Stimulated activated naive CD8-positive, alpha-beta T cell treated with anti-CD3 and anti-CD28 coated beads, Interleukin-15, amount 100 ng/mL, for 72 hours (primary cell): ENCODE data around the gene SPAG8.

Source experiments
- ATAC-seq: fragments of 150-1000 bp; cut with Tn5 transposase; 2 replicates; pipeline ENCODE4 v1.10.0; 2021; ENCODE audit warnings: mild to moderate bottlenecking, moderate library complexity
- DNase-seq, 2 donors: peaks; one replicate each; pipeline ENCODE4 v3.0.0; 2021 to 2022
- H3K27ac Mint-ChIP-seq, 2 donors: one replicate each; pipeline ENCODE4 v1.8.0; 2022; ENCODE audit warnings: mild to moderate bottlenecking in 2 of 2, mixed read lengths in 2 of 2, moderate library complexity in 2 of 2
- H3K27me3 Mint-ChIP-seq: one replicate; pipeline ENCODE4 v1.8.0; 2022; ENCODE audit warnings: mixed read lengths
- H3K4me1 Mint-ChIP-seq: one replicate; pipeline ENCODE4 v1.8.0; 2022; ENCODE audit warnings: mild to moderate bottlenecking, mixed read lengths
- H3K4me3 Mint-ChIP-seq, 2 donors: one replicate each; pipeline ENCODE4 v1.8.0; 2022; ENCODE audit warnings: mild to moderate bottlenecking in 2 of 2, mixed read lengths in 2 of 2, moderate library complexity in 1 of 2
- H3K9me3 Mint-ChIP-seq, 2 donors: one replicate each; pipeline ENCODE4 v1.8.0; 2022; ENCODE audit warnings: mixed read lengths in 2 of 2

SPAG8 gene

DNA sequence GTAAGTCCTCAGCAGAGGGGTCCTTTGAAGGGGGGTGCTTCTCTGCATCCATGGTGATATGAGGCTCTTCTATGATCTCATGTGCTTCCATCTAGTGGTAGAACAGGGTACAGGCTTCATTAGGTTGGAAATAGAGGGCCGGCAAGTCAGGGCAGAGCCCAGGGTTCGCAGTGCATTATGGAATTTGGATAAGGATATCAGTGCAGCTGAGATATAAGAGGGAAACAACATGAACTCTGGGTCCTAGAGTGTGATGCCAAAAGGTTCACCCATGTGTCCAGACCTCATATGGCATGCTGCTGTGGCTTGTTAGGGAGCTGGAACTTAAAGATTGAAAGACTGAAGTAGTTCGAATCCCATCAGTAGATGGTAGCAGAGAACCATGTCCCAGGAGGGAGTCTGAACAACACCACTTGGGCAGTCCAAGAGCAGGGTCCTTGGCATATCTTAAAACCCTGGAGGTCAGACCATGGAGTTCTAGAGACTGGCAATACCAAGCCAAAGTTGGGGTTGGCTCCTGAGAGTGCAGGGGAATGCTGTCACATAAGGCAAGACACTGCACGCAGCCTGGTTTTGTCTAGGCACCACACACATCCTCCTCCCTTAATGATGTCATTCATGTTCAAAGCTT lies 14.1 kb upstream of the SPAG8 start:
- Mint-ChIP-seq H3K27ac (peak overlapping the region in 1 of 2 donors; percentile 49), H3K9me3 (no peaks in the 10 kb centered on the region), H3K27me3 (peaks cover 12% of the 10 kb centered on the region), H3K4me3 (peak overlapping the region; percentile 5 to 36), H3K4me1 (peaks cover 43% of the 10 kb centered on the region)
- DNase-seq (peak; percentile 36 to 43), ATAC-seq (peak; percentile 63)

DNA sequence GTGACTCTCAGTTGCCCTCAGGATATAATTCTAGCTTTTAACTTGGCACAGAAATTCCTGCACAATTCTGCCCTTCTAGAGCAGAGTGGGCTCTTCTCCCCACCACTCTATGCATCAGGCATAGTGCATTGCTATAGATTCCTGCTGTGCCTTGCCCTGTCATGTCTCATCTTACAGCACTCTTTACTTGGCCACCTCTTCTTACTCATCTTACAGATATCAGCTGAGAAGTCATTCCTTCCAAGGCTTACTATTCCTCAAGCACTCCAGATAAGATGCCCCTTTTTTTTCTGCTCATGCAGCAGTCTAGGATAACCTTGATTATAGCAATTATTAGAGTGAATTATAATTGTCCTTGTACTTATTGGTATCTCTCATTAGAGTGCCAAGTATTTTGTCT lies 10.9 kb upstream of the SPAG8 start:
- Mint-ChIP-seq H3K9me3 (no peaks in the 10 kb centered on the region), H3K27me3 (peaks cover 12% of the 10 kb centered on the region), H3K4me1 (peaks cover 16% of the 10 kb centered on the region), H3K27ac (no peak overlapping the region), H3K4me3 (no peak overlapping the region)
- DNase-seq (no peak), ATAC-seq (no peak)

- no peak overlapping the region for H3K27ac Mint-ChIP-seq
- peaks cover 5% of the 10 kb centered on the region for H3K4me1 Mint-ChIP-seq
- no peak overlapping the region for H3K4me3 Mint-ChIP-seq
- no peaks in the 10 kb centered on the region for H3K27me3 Mint-ChIP-seq
- DNase-seq: no peak
- no peak for ATAC-seq
- no peaks in the 10 kb centered on the region for H3K9me3 Mint-ChIP-seq
Measured at GRCh38 chr9:35820076-35820475, 8.0 kb upstream of the SPAG8 start.

GRCh38 chr9:35818341-35818740 lies 6.3 kb upstream of the SPAG8 start:
- peaks cover 15% of the 10 kb centered on the region for H3K4me1 Mint-ChIP-seq
- ATAC-seq (no peak), DNase-seq (no peak)
- no peak overlapping the region for H3K27ac Mint-ChIP-seq
- H3K27me3 Mint-ChIP-seq: no peaks in the 10 kb centered on the region
- no peak overlapping the region for H3K4me3 Mint-ChIP-seq
- H3K9me3 Mint-ChIP-seq: no peaks in the 10 kb centered on the region

DNA sequence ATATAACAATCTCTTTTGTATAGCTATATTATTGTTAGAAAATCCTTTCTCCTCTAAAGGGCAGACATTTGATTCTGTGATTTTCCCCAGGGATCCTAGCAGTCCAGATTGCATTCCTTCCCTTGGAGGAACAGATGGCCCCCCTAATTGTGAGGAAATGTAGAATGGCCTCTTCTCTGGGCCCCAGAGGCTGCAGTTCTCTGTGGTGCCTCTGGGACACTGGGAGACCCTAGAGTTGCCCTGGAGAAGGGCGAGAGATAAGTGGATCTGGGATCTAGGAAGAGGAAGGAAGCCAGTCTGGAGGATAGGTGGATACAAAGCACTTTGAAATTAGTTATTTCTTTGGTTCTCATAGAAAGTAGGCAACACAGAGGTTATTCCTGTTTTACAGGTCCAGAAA lies 4.6 kb upstream of the SPAG8 start:
- peaks cover 32% of the 10 kb centered on the region for H3K4me1 Mint-ChIP-seq
- no peak for DNase-seq
- H3K27ac Mint-ChIP-seq: no peak overlapping the region
- H3K27me3 Mint-ChIP-seq: no peaks in the 10 kb centered on the region
- no peaks in the 10 kb centered on the region for H3K9me3 Mint-ChIP-seq
- H3K4me3 Mint-ChIP-seq: no peak overlapping the region
- no peak for ATAC-seq

DNA sequence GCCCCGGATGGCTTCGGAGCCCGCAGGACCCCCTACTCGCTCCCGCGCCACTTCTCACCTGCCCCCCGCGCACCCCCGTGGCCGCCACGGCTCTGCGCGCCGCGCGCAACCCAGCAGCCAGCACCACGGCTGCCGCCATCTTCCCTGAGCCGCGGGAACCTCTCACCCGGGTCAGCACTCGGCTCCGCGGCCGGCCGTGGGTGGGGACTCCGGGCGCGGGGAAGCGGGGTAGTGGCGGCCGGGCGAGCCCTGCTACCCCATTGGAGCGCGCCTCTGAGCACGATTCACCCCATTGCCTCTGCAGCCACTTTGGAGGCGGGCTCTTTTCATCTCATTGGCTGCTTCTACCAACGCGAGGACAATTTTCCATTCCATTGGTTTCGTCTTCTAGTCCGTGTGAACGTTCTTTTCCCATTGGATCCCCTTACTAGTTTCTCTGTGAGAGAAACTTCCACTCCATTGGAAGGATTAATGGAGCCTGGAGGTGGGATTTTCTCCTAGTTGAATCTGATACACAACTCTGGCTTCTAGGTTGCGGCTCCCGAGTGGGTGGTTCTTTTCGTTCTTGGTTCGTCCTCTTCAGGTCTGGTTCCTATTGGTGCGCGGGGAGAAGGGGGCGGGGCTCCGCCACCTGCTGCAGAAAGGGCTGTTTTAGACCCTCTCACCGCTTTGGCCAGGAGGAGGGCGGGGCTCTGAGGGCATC lies 2.9 kb upstream of the SPAG8 start, which contains the start of gene HINT2:
HINT2 (minus strand) TSS at position 202 of the 703 bp plus-strand sequence; CDS start at position 139, 63 bp downstream.
- peak within 1 kb of the TSS; percentile 83 to 94 for H3K4me3 Mint-ChIP-seq
- H3K27me3 Mint-ChIP-seq: no peaks in the 10 kb centered on the region
- H3K9me3 Mint-ChIP-seq: no peaks in the 10 kb centered on the region
- ATAC-seq: peak; percentile 86
- peak within 1 kb of the TSS; percentile 96 to 98 for H3K27ac Mint-ChIP-seq
- peaks cover 45% of the 10 kb centered on the region for H3K4me1 Mint-ChIP-seq
- peak; percentile 96 to 98 for DNase-seq

- ATAC-seq (peak; percentile 23), DNase-seq (peak in 1 of 2 donors; percentile 61)
- no peaks in the 10 kb centered on the region for H3K9me3 Mint-ChIP-seq
- peak overlapping the region; percentile 83 to 94 for H3K4me3 Mint-ChIP-seq
- peak overlapping the region; percentile 96 to 98 for H3K27ac Mint-ChIP-seq
- H3K27me3 Mint-ChIP-seq: no peaks in the 10 kb centered on the region
- H3K4me1 Mint-ChIP-seq: peaks cover 45% of the 10 kb centered on the region
Measured at GRCh38 chr9:35814106-35814840, 2.2 kb upstream of the SPAG8 start.

GRCh38 chr9:35813434-35814105 lies 1.5 kb upstream of the SPAG8 start:
- ATAC-seq: no peak
- Mint-ChIP-seq H3K27ac (no peak overlapping the region), H3K27me3 (no peaks in the 10 kb centered on the region), H3K9me3 (no peaks in the 10 kb centered on the region), H3K4me3 (peak overlapping the region; percentile 83 to 94), H3K4me1 (peaks cover 45% of the 10 kb centered on the region)
- DNase-seq: no peak

DNA sequence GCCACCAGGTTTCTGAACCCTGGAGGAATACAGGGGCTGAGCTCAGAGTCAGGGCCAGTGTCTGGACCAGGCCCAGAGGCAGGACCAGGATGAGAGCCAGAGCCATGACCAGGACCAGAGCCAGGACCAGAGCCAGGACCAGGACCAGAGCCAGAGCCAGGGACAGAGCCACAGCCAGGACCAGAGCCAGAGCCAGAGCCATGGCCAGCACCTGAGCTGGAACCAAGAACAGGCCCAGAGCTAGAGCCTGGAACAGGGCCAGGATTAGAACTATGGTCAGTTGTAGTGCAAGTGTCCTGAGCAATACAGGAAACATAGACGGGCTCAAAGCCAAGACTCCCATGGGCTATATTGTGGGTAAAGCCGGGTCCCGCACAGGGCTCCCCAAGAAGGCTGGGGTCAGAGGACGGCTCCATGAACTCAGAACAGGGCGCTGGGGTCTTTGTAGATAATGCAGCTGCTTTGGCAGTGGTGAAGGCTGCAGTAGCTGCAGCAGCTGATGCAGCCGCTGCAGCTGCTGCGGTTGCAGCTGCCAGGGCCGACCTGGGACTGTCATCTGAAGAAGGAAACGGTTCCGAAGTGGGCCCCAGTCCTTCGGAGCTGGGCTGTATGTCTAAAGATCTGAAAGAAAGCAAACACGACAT lies 559 bp downstream of the SPAG8 start:
- Mint-ChIP-seq H3K27ac (peak overlapping the region; percentile 74 to 95), H3K27me3 (no peaks in the 10 kb centered on the region), H3K4me3 (peak overlapping the region; percentile 86 to 87), H3K9me3 (no peaks in the 10 kb centered on the region), H3K4me1 (peaks cover 49% of the 10 kb centered on the region)
- no peak for ATAC-seq
- DNase-seq: no peak

GRCh38 chr9:35810122-35810521 lies 1.9 kb downstream of the SPAG8 start:
- Mint-ChIP-seq H3K4me3 (no peak overlapping the region), H3K27ac (no peak overlapping the region), H3K27me3 (no peaks in the 10 kb centered on the region), H3K4me1 (peaks cover 47% of the 10 kb centered on the region), H3K9me3 (no peaks in the 10 kb centered on the region)
- no peak for DNase-seq
- ATAC-seq: no peak

DNA sequence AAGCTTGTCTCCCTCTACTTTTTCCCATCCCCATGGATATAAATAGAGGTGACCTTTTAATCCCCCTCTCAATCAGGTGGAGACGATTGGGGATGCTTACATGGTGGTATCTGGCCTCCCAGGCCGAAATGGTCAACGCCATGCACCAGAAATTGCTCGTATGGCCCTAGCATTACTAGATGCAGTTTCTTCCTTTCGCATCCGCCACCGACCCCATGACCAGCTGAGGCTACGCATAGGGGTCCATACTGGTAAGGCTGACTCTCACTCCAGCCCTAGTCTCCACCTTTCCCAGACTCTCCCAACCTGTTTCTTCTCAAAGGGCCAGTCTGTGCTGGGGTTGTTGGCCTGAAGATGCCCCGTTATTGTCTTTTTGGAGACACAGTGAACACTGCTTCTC lies 3.6 kb downstream of the SPAG8 start:
- H3K27ac Mint-ChIP-seq: peak overlapping the region in 1 of 2 donors; percentile 11
- ATAC-seq: no peak

DNA sequence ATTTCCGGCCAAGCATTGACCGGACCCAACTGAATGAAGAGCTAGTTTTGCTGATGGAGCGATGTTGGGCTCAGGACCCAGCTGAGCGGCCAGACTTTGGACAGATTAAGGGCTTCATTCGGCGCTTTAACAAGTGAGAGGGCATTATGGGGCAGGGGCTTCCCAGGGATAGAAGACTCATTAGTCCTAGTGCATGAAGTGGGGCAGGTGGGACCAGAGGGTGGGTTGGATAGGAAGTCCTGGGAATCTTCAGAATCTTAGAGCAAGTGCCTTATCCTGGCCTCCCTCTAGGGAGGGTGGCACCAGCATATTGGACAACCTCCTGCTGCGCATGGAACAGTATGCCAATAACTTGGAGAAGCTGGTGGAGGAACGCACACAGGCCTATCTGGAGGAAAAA lies 6.0 kb downstream of the SPAG8 start:
- DNase-seq (no peak), ATAC-seq (no peak)
- Mint-ChIP-seq H3K4me1 (peaks cover 14% of the 10 kb centered on the region), H3K27me3 (no peaks in the 10 kb centered on the region), H3K4me3 (no peak overlapping the region), H3K9me3 (no peaks in the 10 kb centered on the region), H3K27ac (no peak overlapping the region)

More for the DNA sequence above, 3.6 kb downstream of the SPAG8 start:
- Mint-ChIP-seq H3K4me1 (peaks cover 38% of the 10 kb centered on the region), H3K27me3 (no peaks in the 10 kb centered on the region), H3K9me3 (no peaks in the 10 kb centered on the region), H3K4me3 (no peak overlapping the region)
- DNase-seq: no peak

GRCh38 chr9:35801328-35802128 lies 10.5 kb downstream of the SPAG8 start:
- DNase-seq: no peak
- Mint-ChIP-seq H3K27me3 (no peaks in the 10 kb centered on the region), H3K9me3 (no peaks in the 10 kb centered on the region), H3K4me1 (peaks cover 24% of the 10 kb centered on the region), H3K27ac (peak overlapping the region; percentile 0 to 20), H3K4me3 (no peak overlapping the region)
- no peak for ATAC-seq

- no peak for ATAC-seq
- H3K27ac Mint-ChIP-seq: no peak overlapping the region
- no peak overlapping the region for H3K4me3 Mint-ChIP-seq
Measured at GRCh38 chr9:35800530-35800929, 11.5 kb downstream of the SPAG8 start.

More at GRCh38 chr9:35800530-35800929, 11.5 kb downstream of the SPAG8 start:
- DNase-seq: no peak
- Mint-ChIP-seq H3K4me1 (peaks cover 21% of the 10 kb centered on the region), H3K27me3 (no peaks in the 10 kb centered on the region), H3K9me3 (no peaks in the 10 kb centered on the region)
